Measurements from ENCODE around the gene PYGB.
A peak's percentile ranks its signal among the peaks of the same experiment; 100 is the strongest.

Gene PYGB

GRCh38 chr20:25283221-25283951 lies 35.5 kb downstream of the PYGB start:
- no peak for DNase-seq

GRCh38 chr20:25284131-25284601 lies 36.3 kb downstream of the PYGB start:
- DNase-seq, result no peak

- no peak for DNase-seq
These were observed 37.3 kb downstream of the PYGB start for GRCh38 chr20:25285091-25285647.

GRCh38 chr20:25285856-25286798 lies 38.2 kb downstream of the PYGB start:
- DNase-seq, result no peak

- DNase-seq, result no peak
These were observed 39.0 kb downstream of the PYGB start for GRCh38 chr20:25286917-25287316.

GRCh38 chr20:25287631-25288290 lies 39.9 kb downstream of the PYGB start:
- DNase-seq, result no peak

- no peak for DNase-seq
These were observed 40.7 kb downstream of the PYGB start for GRCh38 chr20:25288291-25289181.

GRCh38 chr20:25289886-25290597 lies 42.2 kb downstream of the PYGB start:
- no peak for DNase-seq

GRCh38 chr20:25290646-25291431 lies 43.0 kb downstream of the PYGB start:
- DNase-seq, result no peak

- no peak for DNase-seq
These were observed 43.7 kb downstream of the PYGB start for GRCh38 chr20:25291432-25292133.

- DNase-seq, result no peak
These were observed 44.4 kb downstream of the PYGB start for GRCh38 chr20:25292176-25292891.

- no peak for DNase-seq
These were observed 45.6 kb downstream of the PYGB start for GRCh38 chr20:25293507-25293906.

- DNase-seq, result no peak
These were observed 46.1 kb downstream of the PYGB start for GRCh38 chr20:25293910-25294458.

GRCh38 chr20:25294459-25295385 lies 46.8 kb downstream of the PYGB start:
- DNase-seq, result peak; percentile 70

- DNase-seq, result no peak
These were observed 47.7 kb downstream of the PYGB start for GRCh38 chr20:25295386-25296093.
